ENCODE data around the gene KLRB1. TPM values are rescaled to one million over a fixed set of nuclear protein-coding genes. Genes with fewer than 3 reads are reported as not detected.
"Not testable (repeated sequence)": the region's sequence is repeated elsewhere in the genome, so short reads cannot be mapped to it uniquely, and the experiment has no call there.

The KLRB1 gene
- total and polyA plus RNA-seq, 4 donors: 1.1 to 1.6 TPM; not detected in 2

GRCh38 chr12:9587987-9588600, 19.6 kb downstream of the KLRB1 start:
- H3K27me3 ChIP-seq (ENCODE audit: control insufficient read depth in 1 of 2, insufficient read depth in 2 of 2, low read length in 1 of 2): no peaks in the 10 kb centered on the region
- intact Hi-C loops (cut with DNase I): no loop called here
- H3K9me3 ChIP-seq (ENCODE audit: control insufficient read depth, low read length): no peaks in the 10 kb centered on the region
- no peak for DNase-seq
- no peak overlapping the region for H3K4me3 ChIP-seq (ENCODE audit: low read length in 2 of 2)
- H3K36me3 ChIP-seq (ENCODE audit: control insufficient read depth in 1 of 2, insufficient read depth in 2 of 2, low read length in 1 of 2): no peaks in the 10 kb centered on the region
- no peaks in the 10 kb centered on the region for H3K4me1 ChIP-seq (ENCODE audit: control insufficient read depth in 1 of 2, insufficient read depth in 2 of 2, low read length in 2 of 2)
- 65 to 81% methylated on average over 4 of the region's 4 CpGs for WGBS, 2 donors
- no peak overlapping the region for H3K27ac ChIP-seq (ENCODE audit: low read depth in 1 of 2, low read length in 2 of 2)
- ATAC-seq (ENCODE audit: low FRiP score): no peak

- intact Hi-C loops (cut with DNase I); H3K36me3 ChIP-seq (ENCODE audit: control insufficient read depth in 1 of 2, insufficient read depth in 2 of 2, low read length in 1 of 2); H3K9me3 ChIP-seq (ENCODE audit: control insufficient read depth, low read length); H3K4me1 ChIP-seq (ENCODE audit: control insufficient read depth in 1 of 2, insufficient read depth in 2 of 2, low read length in 2 of 2); H3K27ac ChIP-seq (ENCODE audit: low read depth in 1 of 2, low read length in 2 of 2); DNase-seq; H3K27me3 ChIP-seq (ENCODE audit: control insufficient read depth in 1 of 2, insufficient read depth in 2 of 2, low read length in 1 of 2); H3K4me3 ChIP-seq (ENCODE audit: low read length in 2 of 2); ATAC-seq (ENCODE audit: low FRiP score): not testable (repeated sequence)
- 97% methylated on average over 2 of the region's 5 CpGs; no CpG with 5 or more reads in 1 of the 2 donors for WGBS, 2 donors
Measured at GRCh38 chr12:9577729-9578128, 30.0 kb downstream of the KLRB1 start.

- intact Hi-C loops (cut with DNase I); H3K36me3 ChIP-seq (ENCODE audit: control insufficient read depth in 1 of 2, insufficient read depth in 2 of 2, low read length in 1 of 2); H3K9me3 ChIP-seq (ENCODE audit: control insufficient read depth, low read length); DNase-seq; H3K4me1 ChIP-seq (ENCODE audit: control insufficient read depth in 1 of 2, insufficient read depth in 2 of 2, low read length in 2 of 2); H3K27ac ChIP-seq (ENCODE audit: low read depth in 1 of 2, low read length in 2 of 2); H3K27me3 ChIP-seq (ENCODE audit: control insufficient read depth in 1 of 2, insufficient read depth in 2 of 2, low read length in 1 of 2); ATAC-seq (ENCODE audit: low FRiP score); H3K4me3 ChIP-seq (ENCODE audit: low read length in 2 of 2): not testable (repeated sequence)
- 94% methylated on average over 9 of the region's 9 CpGs; no CpG with 5 or more reads in 1 of the 2 donors for WGBS, 2 donors
Measured at GRCh38 chr12:9567151-9567550, 40.6 kb downstream of the KLRB1 start.

DNA sequence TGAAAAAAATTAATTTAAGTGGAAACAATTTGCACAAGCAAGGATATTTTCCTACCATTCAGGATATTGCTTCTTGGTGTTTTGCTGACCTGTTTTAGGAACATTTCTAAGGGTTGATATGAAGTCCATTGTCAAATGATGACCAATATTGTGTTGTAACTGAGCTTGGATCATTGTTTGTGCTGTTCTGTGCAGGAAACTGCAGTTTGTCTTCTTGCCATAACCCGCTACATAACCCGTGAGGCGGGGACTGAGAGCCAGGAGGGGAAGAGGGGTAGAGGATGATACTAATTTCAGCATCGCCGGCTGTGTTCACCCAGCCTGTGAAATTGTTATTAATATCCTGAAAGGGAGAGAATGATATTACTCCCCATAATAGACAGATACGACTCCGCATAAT, 41.6 kb downstream of the KLRB1 start:
- H3K9me3 ChIP-seq (ENCODE audit: control insufficient read depth, low read length); intact Hi-C loops (cut with DNase I); ATAC-seq (ENCODE audit: low FRiP score); H3K4me3 ChIP-seq (ENCODE audit: low read length in 2 of 2); H3K27me3 ChIP-seq (ENCODE audit: control insufficient read depth in 1 of 2, insufficient read depth in 2 of 2, low read length in 1 of 2); H3K27ac ChIP-seq (ENCODE audit: low read depth in 1 of 2, low read length in 2 of 2); H3K4me1 ChIP-seq (ENCODE audit: control insufficient read depth in 1 of 2, insufficient read depth in 2 of 2, low read length in 2 of 2); H3K36me3 ChIP-seq (ENCODE audit: control insufficient read depth in 1 of 2, insufficient read depth in 2 of 2, low read length in 1 of 2); DNase-seq: not testable (repeated sequence)
- 94% methylated on average over 7 of the region's 7 CpGs; no CpG with 5 or more reads in 1 of the 2 donors for WGBS, 2 donors

GRCh38 chr12:9564418-9564817, 43.3 kb downstream of the KLRB1 start:
- H3K4me1 ChIP-seq (ENCODE audit: control insufficient read depth in 1 of 2, insufficient read depth in 2 of 2, low read length in 2 of 2); H3K9me3 ChIP-seq (ENCODE audit: control insufficient read depth, low read length); DNase-seq; intact Hi-C loops (cut with DNase I); H3K27ac ChIP-seq (ENCODE audit: low read depth in 1 of 2, low read length in 2 of 2); H3K4me3 ChIP-seq (ENCODE audit: low read length in 2 of 2); H3K36me3 ChIP-seq (ENCODE audit: control insufficient read depth in 1 of 2, insufficient read depth in 2 of 2, low read length in 1 of 2); H3K27me3 ChIP-seq (ENCODE audit: control insufficient read depth in 1 of 2, insufficient read depth in 2 of 2, low read length in 1 of 2); ATAC-seq (ENCODE audit: low FRiP score): not testable (repeated sequence)
- WGBS, 2 donors: 87% methylated on average over 2 of the region's 2 CpGs; no CpG with 5 or more reads in 1 of the 2 donors

- H3K27ac ChIP-seq (ENCODE audit: low read depth in 1 of 2, low read length in 2 of 2); DNase-seq; H3K9me3 ChIP-seq (ENCODE audit: control insufficient read depth, low read length); H3K4me3 ChIP-seq (ENCODE audit: low read length in 2 of 2); H3K36me3 ChIP-seq (ENCODE audit: control insufficient read depth in 1 of 2, insufficient read depth in 2 of 2, low read length in 1 of 2); H3K4me1 ChIP-seq (ENCODE audit: control insufficient read depth in 1 of 2, insufficient read depth in 2 of 2, low read length in 2 of 2); intact Hi-C loops (cut with DNase I); ATAC-seq (ENCODE audit: low FRiP score); H3K27me3 ChIP-seq (ENCODE audit: control insufficient read depth in 1 of 2, insufficient read depth in 2 of 2, low read length in 1 of 2): not testable (repeated sequence)
- WGBS, 2 donors: 85% methylated on average over 3 of the region's 5 CpGs; no CpG with 5 or more reads in 1 of the 2 donors
Measured at GRCh38 chr12:9562841-9563453, 44.8 kb downstream of the KLRB1 start.

GRCh38 chr12:9545489-9545888, 62.2 kb downstream of the KLRB1 start:
- DNase-seq; intact Hi-C loops (cut with DNase I); ATAC-seq (ENCODE audit: low FRiP score); H3K27me3 ChIP-seq (ENCODE audit: control insufficient read depth in 1 of 2, insufficient read depth in 2 of 2, low read length in 1 of 2); H3K4me1 ChIP-seq (ENCODE audit: control insufficient read depth in 1 of 2, insufficient read depth in 2 of 2, low read length in 2 of 2); H3K4me3 ChIP-seq (ENCODE audit: low read length in 2 of 2); H3K36me3 ChIP-seq (ENCODE audit: control insufficient read depth in 1 of 2, insufficient read depth in 2 of 2, low read length in 1 of 2); H3K9me3 ChIP-seq (ENCODE audit: control insufficient read depth, low read length); H3K27ac ChIP-seq (ENCODE audit: low read depth in 1 of 2, low read length in 2 of 2): not testable (repeated sequence)
- WGBS, 2 donors: 61% methylated on average over 4 of the region's 4 CpGs; no CpG with 5 or more reads in 1 of the 2 donors

Data from aorta (tissue), 5 donors.